ENCODE results near the gene ADORA1.

DNA sequence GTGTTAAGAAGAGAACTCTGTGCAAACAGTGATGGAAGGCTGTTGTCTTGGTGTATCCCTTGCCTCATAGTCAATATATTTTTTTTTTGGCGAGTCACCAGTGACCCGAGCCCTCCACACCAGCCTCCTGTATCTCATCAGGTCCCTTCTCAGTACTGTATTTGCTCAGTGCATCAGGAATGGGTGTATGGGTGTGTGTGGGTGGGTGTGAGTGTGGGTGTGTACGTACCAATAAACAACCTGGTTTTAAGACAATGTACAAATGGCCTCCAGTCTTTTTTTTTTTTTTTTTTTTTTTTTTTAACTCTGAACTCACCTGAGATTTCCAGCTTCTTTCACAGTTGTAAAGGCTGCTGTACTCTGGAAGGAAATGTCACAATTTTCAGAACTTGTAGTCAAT is 49.0 kb upstream of the ADORA1 start:
- TF ChIP-seq, protein P1, sequence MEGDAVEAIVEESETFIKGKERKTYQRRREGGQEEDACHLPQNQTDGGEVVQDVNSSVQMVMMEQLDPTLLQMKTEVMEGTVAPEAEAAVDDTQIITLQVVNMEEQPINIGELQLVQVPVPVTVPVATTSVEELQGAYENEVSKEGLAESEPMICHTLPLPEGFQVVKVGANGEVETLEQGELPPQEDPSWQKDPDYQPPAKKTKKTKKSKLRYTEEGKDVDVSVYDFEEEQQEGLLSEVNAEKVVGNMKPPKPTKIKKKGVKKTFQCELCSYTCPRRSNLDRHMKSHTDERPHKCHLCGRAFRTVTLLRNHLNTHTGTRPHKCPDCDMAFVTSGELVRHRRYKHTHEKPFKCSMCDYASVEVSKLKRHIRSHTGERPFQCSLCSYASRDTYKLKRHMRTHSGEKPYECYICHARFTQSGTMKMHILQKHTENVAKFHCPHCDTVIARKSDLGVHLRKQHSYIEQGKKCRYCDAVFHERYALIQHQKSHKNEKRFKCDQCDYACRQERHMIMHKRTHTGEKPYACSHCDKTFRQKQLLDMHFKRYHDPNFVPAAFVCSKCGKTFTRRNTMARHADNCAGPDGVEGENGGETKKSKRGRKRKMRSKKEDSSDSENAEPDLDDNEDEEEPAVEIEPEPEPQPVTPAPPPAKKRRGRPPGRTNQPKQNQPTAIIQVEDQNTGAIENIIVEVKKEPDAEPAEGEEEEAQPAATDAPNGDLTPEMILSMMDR (optimal IDR thresholded peaks at IDR 0.05 in 1 of 3, IDR thresholded peaks at IDR 0.05 in 1 of 3, conservative IDR thresholded peaks at IDR 0.05 in 1 of 3; ENCODE audit: extremely low read depth in 1 of 3, insufficient read depth in 2 of 3, low read length in 3 of 3): no peak
- TF ChIP-seq EZH2 (IDR thresholded peaks at IDR 0.05; ENCODE audit: low read length): no peak
